GM15510 (cell line): ENCODE measurements around the gene NR5A1.

Experiments used
- POLR2A ChIP-seq: IDR thresholded peaks from 3 replicates; pipeline ENCODE4 v1.6.1; 2011; ENCODE audit warnings: borderline replicate concordance; ENCODE audit not compliant: insufficient read length; ENCODE audit errors: extremely low read depth

The NR5A1 gene

GRCh38 chr9:124439686-124440243 lies 67.4 kb downstream of the NR5A1 start:
- TF ChIP-seq POLR2A: no peak

- TF ChIP-seq POLR2A: no peak
These were observed 68.1 kb downstream of the NR5A1 start for GRCh38 chr9:124439086-124439485.

- no peak for TF ChIP-seq POLR2A
These were observed 69.1 kb downstream of the NR5A1 start for GRCh38 chr9:124438091-124438490.

GRCh38 chr9:124437086-124437485 lies 70.1 kb downstream of the NR5A1 start:
- no peak for TF ChIP-seq POLR2A

- TF ChIP-seq POLR2A: no peak
These were observed 70.9 kb downstream of the NR5A1 start for GRCh38 chr9:124436320-124436719.
